T follicular helper cell (primary cell): ENCODE results near the gene RAB30.

Experiments
- DNase-seq: peaks from one replicate; pipeline ENCODE4 v3.0.0-alpha.2; 2020; ENCODE audit warnings: low read depth
- total RNA-seq, 2 experiments: gene quantifications; one replicate each; lab custom pipeline; 2026; lab: John Stamatoyannopoulos, UW

The RAB30 gene, protein sequence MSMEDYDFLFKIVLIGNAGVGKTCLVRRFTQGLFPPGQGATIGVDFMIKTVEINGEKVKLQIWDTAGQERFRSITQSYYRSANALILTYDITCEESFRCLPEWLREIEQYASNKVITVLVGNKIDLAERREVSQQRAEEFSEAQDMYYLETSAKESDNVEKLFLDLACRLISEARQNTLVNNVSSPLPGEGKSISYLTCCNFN
- total RNA-seq = 10.8 to 21.3 reads per million in 2 experiments

- peak; percentile 93 for DNase-seq
These were observed at the start of gene RAB30 for GRCh38 chr11:83071567-83072349. Gene RAB30, minus strand, starts transcription at chr11:83071897. Its CDS starts 74,581 bp downstream, at chr11:82997316.

- no peak for DNase-seq
These were observed 48.6 kb upstream of the RAB30 start for GRCh38 chr11:83120327-83120726.

- no peak for DNase-seq
These were observed 47.5 kb upstream of the RAB30 start for GRCh38 chr11:83119216-83119615.

- no peak for DNase-seq
These were observed 47.1 kb upstream of the RAB30 start for GRCh38 chr11:83118814-83119213.

DNA sequence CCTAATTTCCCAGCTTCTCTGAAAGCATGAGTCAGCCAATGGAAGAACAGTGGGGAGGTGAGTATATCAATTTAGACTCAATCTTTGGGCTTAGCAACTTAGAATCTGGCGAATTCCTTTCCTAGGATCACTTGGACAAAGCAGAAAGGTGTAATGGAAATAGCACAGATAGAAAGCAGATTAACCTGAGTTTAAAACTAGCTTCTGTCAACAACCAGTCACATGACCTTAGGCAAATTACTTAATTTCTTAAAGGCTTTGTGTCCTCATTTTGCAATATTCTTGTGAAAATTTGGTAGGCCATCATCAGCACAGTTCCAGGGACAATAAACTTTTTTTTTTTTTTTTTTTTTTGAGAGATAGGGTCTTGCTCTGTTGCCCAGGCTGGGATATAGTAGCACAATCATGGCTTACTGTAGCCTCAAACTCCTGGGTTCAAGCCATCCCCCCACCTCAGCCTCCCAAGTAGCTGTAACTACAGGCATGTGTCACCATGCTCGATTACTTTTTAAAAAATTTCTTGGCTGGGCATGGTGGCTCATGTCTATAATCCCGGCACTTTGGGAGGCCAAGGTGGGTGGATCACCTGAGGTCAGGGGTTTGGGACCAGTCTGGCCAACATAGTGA lies 44.4 kb upstream of the RAB30 start:
- DNase-seq = no peak

- DNase-seq = no peak
These were observed 43.9 kb upstream of the RAB30 start for GRCh38 chr11:83115551-83115950.

- no peak for DNase-seq
These were observed 43.3 kb upstream of the RAB30 start for GRCh38 chr11:83115026-83115425.

GRCh38 chr11:83112886-83113285 lies 41.2 kb upstream of the RAB30 start:
- no peak for DNase-seq

DNA sequence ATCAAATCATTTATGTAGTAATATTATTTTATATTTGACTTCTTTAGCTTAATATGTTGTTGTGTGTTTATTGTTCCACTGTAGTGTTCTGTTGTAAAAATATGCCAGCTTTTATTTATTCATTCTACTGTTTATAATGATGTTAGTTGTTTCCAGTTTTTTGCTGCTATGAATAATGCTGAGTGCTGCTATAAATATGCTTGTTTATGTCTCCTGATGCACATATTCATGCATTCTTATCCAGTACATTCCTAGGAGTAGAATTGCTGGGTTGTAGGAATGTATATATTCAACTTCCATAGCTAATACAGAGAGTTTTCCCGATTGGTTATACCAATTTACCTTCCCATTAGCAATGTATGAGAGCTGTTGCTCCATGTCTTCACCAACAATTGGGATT lies 33.5 kb upstream of the RAB30 start:
- no peak for DNase-seq

GRCh38 chr11:83102834-83103233 lies 31.1 kb upstream of the RAB30 start:
- no peak for DNase-seq

DNA sequence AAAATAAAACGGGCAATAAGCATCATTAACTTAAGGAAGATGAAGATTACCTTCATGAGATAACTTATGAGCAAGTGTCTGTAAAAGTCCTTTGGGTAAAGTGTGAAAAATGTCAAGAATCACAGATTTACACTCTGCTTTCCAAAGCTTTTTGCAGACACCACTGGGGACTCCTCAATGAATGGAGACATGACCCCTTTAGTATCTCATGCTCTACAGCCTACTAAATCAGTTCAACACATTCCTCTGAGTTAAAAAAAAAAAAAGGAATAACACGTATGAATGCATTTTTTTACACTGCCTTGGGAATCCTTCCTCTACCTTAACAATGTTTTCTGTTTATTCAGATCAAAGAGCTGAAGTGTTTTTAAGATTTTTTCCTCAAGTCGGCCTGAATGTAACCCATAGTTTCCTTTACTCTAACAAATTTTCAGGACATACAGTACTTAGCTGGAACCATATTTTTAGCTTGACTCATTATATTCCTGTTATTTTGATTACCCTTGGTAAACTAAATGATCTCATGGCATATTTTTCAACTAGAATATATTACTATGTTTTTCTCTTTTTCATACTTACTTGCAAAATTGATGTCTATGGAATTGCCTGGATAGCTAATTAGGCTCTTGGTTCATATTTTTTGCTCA lies 25.9 kb upstream of the RAB30 start:
- DNase-seq = no peak

DNA sequence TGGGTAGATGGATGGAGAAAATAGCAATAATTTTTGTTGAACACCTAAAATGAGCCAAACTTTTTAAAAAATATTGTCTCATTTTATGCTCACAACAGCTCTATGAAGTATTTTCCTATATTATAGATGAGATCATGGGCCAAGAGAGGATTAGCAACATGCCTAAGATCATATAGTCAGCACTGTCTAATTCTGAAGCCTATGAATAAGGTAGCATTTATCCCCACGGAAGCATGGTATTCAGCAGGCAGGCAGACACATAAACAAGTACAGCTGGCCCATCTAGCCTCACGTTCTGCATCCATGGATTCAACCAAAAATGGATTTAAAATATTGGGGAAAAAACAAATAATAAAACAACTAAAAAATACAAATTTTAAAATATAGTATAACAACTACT lies 21.9 kb upstream of the RAB30 start:
- DNase-seq = no peak

- DNase-seq = no peak
These were observed 21.0 kb upstream of the RAB30 start for GRCh38 chr11:83092488-83093384.

GRCh38 chr11:83088965-83089364 lies 17.3 kb upstream of the RAB30 start:
- DNase-seq = no peak

- DNase-seq = no peak
These were observed 15.3 kb upstream of the RAB30 start for GRCh38 chr11:83087035-83087434.

DNA sequence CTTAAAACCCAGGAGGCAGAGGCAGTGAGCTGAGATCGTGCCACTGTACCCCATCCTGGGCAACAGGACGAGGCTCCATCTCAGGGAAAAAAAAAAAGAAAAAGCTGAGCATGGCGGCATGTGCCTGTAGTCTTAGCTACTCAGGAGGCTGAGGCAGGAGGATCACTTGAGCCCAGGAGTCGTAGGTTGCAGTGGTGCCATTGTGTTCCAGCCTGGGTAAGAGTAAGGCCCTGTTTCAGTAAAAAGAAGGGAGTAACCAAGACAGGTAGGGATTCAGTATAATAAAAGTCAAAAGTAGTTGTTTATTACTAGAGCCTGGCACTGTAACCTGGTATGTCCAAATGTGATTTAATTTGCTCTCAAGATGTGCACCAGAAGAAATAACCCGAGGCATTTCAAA lies 8.1 kb upstream of the RAB30 start:
- DNase-seq = no peak

DNA sequence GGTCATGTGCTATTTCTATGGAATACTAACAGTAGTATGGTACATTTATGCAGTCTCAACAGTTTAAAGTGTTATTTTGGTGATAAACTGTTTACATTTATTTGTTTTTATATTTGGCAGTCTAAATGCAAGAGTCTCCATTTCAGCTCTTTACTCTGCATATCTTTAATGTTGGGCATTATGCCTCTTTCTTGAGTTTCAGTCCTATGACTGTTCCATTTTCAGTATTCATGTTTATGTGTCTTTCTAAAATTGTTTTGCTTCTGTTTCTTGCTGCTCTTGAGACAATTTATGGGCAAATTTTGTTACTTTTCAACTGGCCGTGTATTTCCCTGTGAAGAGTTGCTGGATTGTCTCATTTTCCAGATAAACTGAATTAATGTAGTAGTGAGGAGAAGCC lies 6.6 kb upstream of the RAB30 start:
- DNase-seq = no peak

DNA sequence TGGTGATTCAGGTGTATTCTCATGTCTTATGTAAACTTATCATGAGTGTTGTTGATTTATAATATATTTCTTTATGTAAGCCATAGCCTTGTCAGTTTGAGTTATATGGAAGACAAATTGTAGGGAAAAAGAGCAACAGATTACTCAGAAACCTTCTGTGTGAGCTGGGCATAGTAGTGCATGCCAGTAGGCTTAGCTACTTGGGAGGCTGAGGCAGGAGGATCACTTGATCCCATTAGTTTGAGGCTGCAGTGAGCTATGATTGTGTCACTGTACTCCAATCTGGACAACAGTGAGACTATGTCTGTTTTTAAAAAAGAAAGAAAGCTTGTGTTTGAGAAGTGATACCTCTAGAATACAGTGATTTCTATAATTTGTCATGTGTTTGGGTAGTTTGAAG lies 2.2 kb upstream of the RAB30 start:
- DNase-seq = no peak

- no peak for DNase-seq
These were observed 1.6 kb upstream of the RAB30 start for GRCh38 chr11:83073258-83073657.

DNA sequence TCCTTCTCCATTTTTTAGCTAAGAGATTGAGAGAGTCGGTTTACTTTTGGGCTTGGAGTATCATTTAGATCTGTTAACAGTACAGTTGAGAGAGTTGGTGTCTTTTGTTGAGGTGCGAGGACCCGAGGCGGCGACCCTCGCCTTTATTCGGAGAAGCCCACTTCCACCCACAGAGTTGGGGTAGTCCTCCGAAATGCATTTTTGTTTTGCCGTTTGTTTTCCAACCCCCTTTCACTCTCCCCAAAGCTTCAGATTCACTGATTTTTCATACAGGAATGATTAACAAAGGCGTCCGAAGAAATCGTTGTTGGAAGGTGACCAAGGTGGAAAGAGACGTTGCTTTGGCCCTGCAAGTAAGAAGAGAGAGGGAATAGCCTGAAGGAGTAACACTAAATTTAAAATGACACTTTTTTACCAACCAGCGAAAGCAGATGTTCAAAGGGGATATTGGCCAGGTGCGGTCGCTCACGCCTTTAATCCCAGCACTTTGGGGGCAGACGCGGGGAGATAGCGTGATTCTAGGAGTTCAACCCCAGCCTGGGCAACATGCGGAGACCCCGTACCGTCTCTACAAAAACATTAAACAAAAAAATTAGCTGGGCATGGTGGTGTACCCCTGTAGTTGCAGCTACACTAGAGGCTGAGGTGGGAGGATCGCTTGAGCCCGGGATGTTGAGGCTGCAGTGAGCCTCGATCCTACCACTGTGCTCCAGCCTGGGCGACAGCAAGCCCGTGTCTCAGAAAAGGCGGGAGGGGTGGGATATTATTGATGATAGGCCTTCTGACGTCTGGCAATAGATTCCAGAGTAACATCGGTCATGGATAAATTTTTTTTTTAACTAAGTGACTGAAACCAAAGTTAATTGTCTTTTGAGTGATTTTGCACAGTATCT lies 899 bp upstream of the RAB30 start:
- no peak for DNase-seq
